Ascending aorta (tissue), 2 donors: Measurements from ENCODE around the gene C14orf132. TPM values are rescaled to one million over a fixed set of nuclear protein-coding genes. Genes with fewer than 3 reads are reported as not detected.

Source experiments
- DNase-seq, 2 donors: peaks; one replicate each; pipeline ENCODE4 v3.0.0-alpha.2; 2019; ENCODE audit warnings: low spot score in 2 of 2
- H3K27ac ChIP-seq, 2 donors: fragments of 200-600 bp; sonication (generic); one replicate each; pipeline ENCODE4 v1.5.1; 2016 to 2017; ENCODE audit warnings: mild to moderate bottlenecking in 1 of 2
- H3K27me3 ChIP-seq: fragments of 200-600 bp; sonication (generic); one replicate; pipeline ENCODE4 v1.5.1; 2017
- H3K36me3 ChIP-seq, 2 donors: fragments of 200-600 bp; sonication (generic); one replicate each; pipeline ENCODE4 v1.5.1; 2016
- H3K4me1 ChIP-seq, 2 donors: fragments of 200-600 bp; sonication (generic); one replicate each; pipeline ENCODE4 v1.5.1; 2016 to 2017; ENCODE audit warnings: mild to moderate bottlenecking in 1 of 2
- H3K4me3 ChIP-seq, 2 donors: fragments of 200-600 bp; sonication (generic); one replicate each; pipeline ENCODE4 v1.5.1; 2016 to 2017; ENCODE audit warnings: mild to moderate bottlenecking in 1 of 2
- H3K9me3 ChIP-seq, 2 donors: fragments of 200-600 bp; sonication (generic); one replicate each; pipeline ENCODE4 v1.5.1; 2016
- intact Hi-C: fragments of 100-400 bp; cut with DNase I; formaldehyde crosslinking; loops from one replicate; pipeline ENCODE4 v1.15.1; 2023
- total RNA-seq: library from RNA; depleted of rRNA; stranded (reverse); fragments of >200 nt; gene quantifications from one replicate; pipeline ENCODE4 v1.1.0, GENCODE V29; 2016
- TF ChIP-seq, protein P1 (sequence below), 3 experiments: fragments of 200-600 bp in 2 of 3; fragments of 450-650 bp in 1 of 3; sonication (generic) in 2 of 3; IDR thresholded peaks; one replicate each; pipeline ENCODE4 v1.5.1; 2016 to 2019; ENCODE audit warnings: antibody characterized with exemption in 3 of 3, mild to moderate bottlenecking in 1 of 3, moderate library complexity in 1 of 3

C14orf132 gene
- total RNA-seq, 1 donor from 2014 or later, result 23.9 TPM

DNA sequence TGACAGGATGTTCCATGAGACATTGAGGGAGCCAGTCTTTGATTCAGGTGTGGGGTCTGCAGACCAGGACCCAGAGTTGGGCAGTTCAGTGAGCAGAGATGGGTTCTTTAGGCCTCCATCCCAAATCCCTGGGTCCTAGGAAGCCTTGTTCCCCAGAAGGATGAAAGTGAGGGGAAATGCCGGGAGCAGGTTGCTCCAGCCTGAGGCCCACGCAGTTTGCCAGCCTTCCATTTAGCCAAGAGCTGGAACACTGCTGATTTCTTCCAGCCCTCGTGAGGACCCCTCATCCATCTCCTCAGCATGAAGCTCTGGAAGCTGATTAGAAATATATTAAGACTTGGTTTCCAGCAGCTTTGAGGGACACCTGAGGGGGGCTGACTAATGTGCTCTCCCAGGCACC lies 12.1 kb downstream of the C14orf132 start:
- H3K27me3 ChIP-seq, result no peaks in the 10 kb centered on the region
- H3K4me1 ChIP-seq, result peaks cover 15 to 34% of the 10 kb centered on the region in 2 donors
- no peaks in the 10 kb centered on the region for H3K9me3 ChIP-seq
- DNase-seq, result no peak
- no peaks in the 10 kb centered on the region for H3K36me3 ChIP-seq
- H3K27ac ChIP-seq, result peak overlapping the region; percentile 40 to 81
- TF ChIP-seq, protein P1, sequence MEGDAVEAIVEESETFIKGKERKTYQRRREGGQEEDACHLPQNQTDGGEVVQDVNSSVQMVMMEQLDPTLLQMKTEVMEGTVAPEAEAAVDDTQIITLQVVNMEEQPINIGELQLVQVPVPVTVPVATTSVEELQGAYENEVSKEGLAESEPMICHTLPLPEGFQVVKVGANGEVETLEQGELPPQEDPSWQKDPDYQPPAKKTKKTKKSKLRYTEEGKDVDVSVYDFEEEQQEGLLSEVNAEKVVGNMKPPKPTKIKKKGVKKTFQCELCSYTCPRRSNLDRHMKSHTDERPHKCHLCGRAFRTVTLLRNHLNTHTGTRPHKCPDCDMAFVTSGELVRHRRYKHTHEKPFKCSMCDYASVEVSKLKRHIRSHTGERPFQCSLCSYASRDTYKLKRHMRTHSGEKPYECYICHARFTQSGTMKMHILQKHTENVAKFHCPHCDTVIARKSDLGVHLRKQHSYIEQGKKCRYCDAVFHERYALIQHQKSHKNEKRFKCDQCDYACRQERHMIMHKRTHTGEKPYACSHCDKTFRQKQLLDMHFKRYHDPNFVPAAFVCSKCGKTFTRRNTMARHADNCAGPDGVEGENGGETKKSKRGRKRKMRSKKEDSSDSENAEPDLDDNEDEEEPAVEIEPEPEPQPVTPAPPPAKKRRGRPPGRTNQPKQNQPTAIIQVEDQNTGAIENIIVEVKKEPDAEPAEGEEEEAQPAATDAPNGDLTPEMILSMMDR (IDR thresholded peaks at IDR 0.05), result no peak
- no peak overlapping the region for H3K4me3 ChIP-seq
- intact Hi-C loops, result loop anchor here (5.0 kb wide), 1 partner anchor 451 kb away; the partner anchor contains the start of gene PAPOLA

DNA sequence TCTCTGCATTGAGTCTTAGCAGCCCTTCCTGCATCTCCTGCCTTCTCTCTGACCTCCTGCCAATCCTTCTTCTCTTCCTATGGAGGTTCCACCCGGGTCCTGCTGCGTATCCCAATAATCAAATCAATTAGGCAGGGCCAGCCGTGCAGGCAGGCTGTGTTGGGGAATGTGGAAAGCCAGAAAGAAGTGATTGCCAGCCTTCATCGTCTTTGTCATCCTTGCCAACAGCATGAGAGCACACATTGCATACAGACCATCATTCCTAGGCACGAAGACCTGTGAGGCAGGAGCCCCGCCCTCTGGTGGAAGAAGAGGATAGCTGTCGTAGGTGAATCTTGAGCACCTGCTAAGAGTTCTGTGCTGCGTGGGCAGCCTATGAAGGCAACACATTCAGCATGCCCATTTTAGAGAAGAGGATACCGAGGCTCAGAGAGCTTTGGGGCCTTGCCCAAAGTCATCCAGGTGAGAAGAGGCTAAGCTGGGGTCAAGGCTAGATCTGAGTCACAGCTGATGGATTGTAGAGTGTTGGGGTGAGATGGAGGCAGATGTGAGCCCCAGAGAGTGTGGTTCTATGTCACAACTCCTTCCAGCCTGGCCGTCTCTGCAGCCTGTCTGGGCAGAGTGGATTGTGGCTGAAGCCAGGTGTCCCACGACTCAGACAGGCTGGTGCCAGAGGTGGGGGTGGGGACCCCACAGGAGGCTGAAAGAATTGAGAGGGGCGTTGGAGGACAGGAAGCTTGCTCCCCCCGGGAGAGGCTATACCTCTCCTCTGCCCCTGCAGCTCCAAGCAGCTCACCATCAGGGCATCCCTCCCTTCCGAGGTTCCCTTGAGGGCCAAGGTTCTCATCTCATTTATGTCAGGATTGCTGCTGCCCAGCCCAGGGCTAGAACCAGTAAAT lies 12.7 kb downstream of the C14orf132 start:
- Histone ChIP-seq H3K27ac (peak overlapping the region in 1 of 2 donors; percentile 81), H3K4me1 (peaks cover 15 to 34% of the 10 kb centered on the region in 2 donors), H3K36me3 (no peaks in the 10 kb centered on the region), H3K4me3 (no peak overlapping the region), H3K9me3 (no peaks in the 10 kb centered on the region), H3K27me3 (no peaks in the 10 kb centered on the region)
- DNase-seq, result peak in 1 of 2 donors; percentile 58
- TF ChIP-seq, protein P1 (IDR thresholded peaks at IDR 0.05), result no peak
- intact Hi-C loops, result loop anchor here (5.0 kb wide), 1 partner anchor 450 kb away; the partner anchor contains the start of gene PAPOLA

DNA sequence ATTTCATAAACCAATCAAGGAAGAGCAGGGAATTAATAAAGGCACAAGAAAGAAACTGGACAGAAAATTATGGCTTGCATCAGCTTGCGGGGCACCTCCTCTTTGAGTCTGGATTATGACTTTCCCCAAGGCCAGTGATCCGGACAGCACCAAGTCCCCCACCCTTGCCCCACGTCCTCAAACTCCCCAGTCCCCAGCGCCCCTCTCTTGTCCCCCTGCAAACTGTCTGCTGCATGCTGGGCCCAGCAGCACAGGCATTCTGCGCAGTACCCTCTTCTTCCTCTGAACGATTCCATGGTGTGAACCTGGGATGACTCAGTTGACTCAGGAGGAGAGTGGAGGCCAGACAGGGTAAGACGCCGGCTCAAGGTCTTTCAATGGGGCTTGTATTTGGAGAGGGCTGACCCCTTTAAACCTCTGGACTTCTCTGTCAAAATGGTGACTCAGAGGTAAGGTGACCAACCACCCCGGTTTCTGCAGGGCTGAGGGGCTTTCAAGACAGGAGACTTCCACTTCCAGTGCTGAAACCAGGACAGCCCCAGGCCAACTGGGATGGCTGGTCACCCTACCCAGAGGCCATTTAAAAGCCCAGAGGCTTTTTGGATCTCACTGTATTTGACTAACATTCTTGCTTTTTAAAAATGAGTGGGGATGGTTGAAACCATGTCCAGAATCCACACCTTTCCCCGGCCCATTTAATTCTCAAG lies 13.5 kb downstream of the C14orf132 start:
- peak overlapping the region; percentile 81 to 93 for H3K27ac ChIP-seq
- H3K4me3 ChIP-seq, result no peak overlapping the region
- H3K9me3 ChIP-seq, result no peaks in the 10 kb centered on the region
- DNase-seq, result no peak
- intact Hi-C loops, result loop anchor here (1.0 to 5.0 kb wide), 2 partner anchors 10 to 450 kb away; partner anchors contain the start of gene PAPOLA
- no peaks in the 10 kb centered on the region for H3K27me3 ChIP-seq
- no peaks in the 10 kb centered on the region for H3K36me3 ChIP-seq
- TF ChIP-seq, protein P1 (IDR thresholded peaks at IDR 0.05), result no peak
- H3K4me1 ChIP-seq, result peaks cover 15 to 34% of the 10 kb centered on the region in 2 donors

DNA sequence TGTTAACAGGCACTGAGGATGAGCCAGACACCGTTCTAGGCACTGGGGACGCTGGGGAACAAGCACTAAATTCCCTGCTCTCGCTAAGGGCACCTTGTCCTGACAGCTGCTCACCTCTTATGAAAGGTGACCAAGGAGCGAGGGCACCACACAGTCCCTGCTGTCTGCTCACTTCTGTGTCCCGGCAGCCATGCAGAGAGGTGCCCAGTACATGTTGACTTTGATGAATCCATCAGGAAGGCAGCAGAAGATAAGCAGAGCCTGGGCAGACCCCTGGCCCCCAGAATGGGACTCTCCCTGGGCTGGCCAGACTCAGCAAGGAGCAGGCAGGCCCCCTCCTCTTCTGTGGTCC lies 14.1 kb downstream of the C14orf132 start:
- no peaks in the 10 kb centered on the region for H3K9me3 ChIP-seq
- H3K36me3 ChIP-seq, result no peaks in the 10 kb centered on the region
- intact Hi-C loops, result loop anchor here (1.0 to 5.0 kb wide), 2 partner anchors 11 to 449 kb away; partner anchors contain the start of gene PAPOLA
- H3K27me3 ChIP-seq, result no peaks in the 10 kb centered on the region
- no peak overlapping the region for H3K4me3 ChIP-seq
- H3K4me1 ChIP-seq, result peaks cover 15 to 34% of the 10 kb centered on the region in 2 donors
- TF ChIP-seq, protein P1 (IDR thresholded peaks at IDR 0.05), result no peak
- peak overlapping the region; percentile 81 to 93 for H3K27ac ChIP-seq
- DNase-seq, result peak in 1 of 2 donors; percentile 45

DNA sequence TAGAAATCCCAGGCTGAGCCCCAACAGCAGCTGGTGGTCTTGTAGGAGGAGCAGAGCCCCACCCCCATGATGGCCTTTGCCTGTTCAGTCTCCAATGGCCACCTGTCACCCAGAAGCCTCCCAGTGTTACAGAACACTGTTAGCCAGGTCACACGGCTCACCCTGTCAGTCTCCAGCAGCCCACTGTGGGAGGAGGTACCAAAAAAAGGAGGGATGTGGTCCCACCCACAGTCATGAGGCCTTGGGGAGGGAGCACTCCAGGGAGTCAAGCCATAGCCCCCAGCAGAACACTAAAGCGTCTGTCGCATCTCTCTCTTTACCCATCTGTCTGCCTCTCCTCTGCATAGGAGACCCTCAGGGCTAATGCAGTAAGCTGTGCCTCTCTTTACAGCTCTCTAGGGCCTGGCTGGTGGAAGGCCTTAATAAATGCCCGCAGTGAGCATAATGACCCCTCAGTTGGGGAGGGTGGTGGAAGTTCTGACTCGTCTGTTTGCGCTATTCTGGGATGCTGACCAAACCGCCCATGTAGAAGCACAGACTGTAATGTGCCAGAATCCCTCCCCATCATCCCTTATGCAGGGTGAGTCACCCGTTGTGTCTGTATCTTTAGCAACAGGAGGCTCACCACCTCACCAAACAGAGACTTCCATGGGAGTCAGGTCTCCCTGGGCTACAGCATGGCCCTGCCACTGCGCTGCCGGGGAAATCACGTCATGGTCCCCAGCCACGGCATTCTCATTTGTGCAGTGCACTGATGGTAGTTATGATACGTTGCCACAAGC lies 14.6 kb downstream of the C14orf132 start:
- H3K27ac ChIP-seq, result peak overlapping the region; percentile 81 to 93
- H3K9me3 ChIP-seq, result no peaks in the 10 kb centered on the region
- H3K36me3 ChIP-seq, result no peaks in the 10 kb centered on the region
- intact Hi-C loops, result loop anchor here (1.0 to 5.0 kb wide), 3 partner anchors 11 to 449 kb away; partner anchors contain the start of genes C14orf132 and PAPOLA
- TF ChIP-seq, protein P1 (IDR thresholded peaks at IDR 0.05), result no peak
- DNase-seq, result peak; percentile 87 to 96
- no peaks in the 10 kb centered on the region for H3K27me3 ChIP-seq
- peak overlapping the region in 1 of 2 donors; percentile 14 for H3K4me3 ChIP-seq
- H3K4me1 ChIP-seq, result peaks cover 15 to 34% of the 10 kb centered on the region in 2 donors
